Glutamatergic neuron (in vitro differentiated cells): Measurements from ENCODE around the gene CTSL. TPM values are rescaled to one million over a fixed set of nuclear protein-coding genes. Genes with fewer than 3 reads are reported as not detected.

ENCODE experiments used
- DNase-seq: peaks from one replicate; pipeline ENCODE4 v3.0.0; 2022
- H3K27ac Mint-ChIP-seq: one replicate; pipeline ENCODE4 v1.8.0; 2020; ENCODE audit warnings: mild to moderate bottlenecking, mixed read lengths, inconsistent platforms; ENCODE audit not compliant: unreplicated experiment
- H3K27me3 Mint-ChIP-seq: one replicate; pipeline ENCODE4 v1.8.0; 2020; ENCODE audit warnings: mild to moderate bottlenecking, moderate library complexity, mixed read lengths, inconsistent platforms; ENCODE audit not compliant: unreplicated experiment
- H3K36me3 Mint-ChIP-seq: one replicate; pipeline ENCODE4 v1.8.0; 2020; ENCODE audit warnings: mild to moderate bottlenecking, mixed read lengths, inconsistent platforms; ENCODE audit not compliant: unreplicated experiment
- H3K4me1 Mint-ChIP-seq: one replicate; pipeline ENCODE4 v1.8.0; 2020; ENCODE audit warnings: mild to moderate bottlenecking, low read depth, mixed read lengths, inconsistent platforms; ENCODE audit not compliant: unreplicated experiment
- H3K4me3 Mint-ChIP-seq: one replicate; pipeline ENCODE4 v1.8.0; 2020; ENCODE audit warnings: mild to moderate bottlenecking, mixed read lengths, inconsistent platforms; ENCODE audit not compliant: unreplicated experiment
- H3K9me3 Mint-ChIP-seq: one replicate; pipeline ENCODE4 v1.8.0; 2020; ENCODE audit warnings: mild to moderate bottlenecking, moderate library complexity, mixed read lengths, inconsistent platforms; ENCODE audit not compliant: unreplicated experiment
- CTCF ChIP-seq: fragments of 200-600 bp; sonication (generic); IDR thresholded peaks from one replicate; pipeline ENCODE4 v1.5.0; 2021; ENCODE audit not compliant: partially characterized antibody, unreplicated experiment
- long read RNA-seq: library from polyadenylated mRNA; unstranded; transcript quantifications from one replicate; pipeline ENCODE4 v2.0.0, GENCODE V29; 2020; ENCODE audit not compliant: unreplicated experiment
- total RNA-seq: library from RNA; stranded (reverse); fragmentation: NEBNext Ultra II Directional; extraction: Animal tissue kit (Norgen Biotek cat#: 25700); gene quantifications from one replicate; pipeline ENCODE4 v1.2.1, GENCODE V29; 2021; ENCODE audit not compliant: unreplicated experiment

The CTSL gene
- total RNA-seq, result 28.7 TPM
- long read RNA-seq, transcript CTSL-201 (8 exons, 1,436 nt), result minor isoform, 9 of 26 reads
- long read RNA-seq, transcript CTSL-203 (8 exons, 2,177 nt), result major isoform, 10 of 26 reads
- long read RNA-seq, partial matches to known transcripts, result 0 of 26 reads
- long read RNA-seq, other reads (novel, unspliced or antisense), result 7 of 26 reads

- peak; percentile 35 for TF ChIP-seq CTCF
- peaks cover 2% of the 10 kb centered on the region for H3K4me1 Mint-ChIP-seq
- peak within 1 kb of the TSS; percentile 88 for H3K27ac Mint-ChIP-seq
- H3K27me3 Mint-ChIP-seq, result peaks cover 6% of the 10 kb centered on the region
- H3K9me3 Mint-ChIP-seq, result peaks cover 5% of the 10 kb centered on the region
- peak; percentile 85 for DNase-seq
- peak within 1 kb of the TSS; percentile 96 for H3K4me3 Mint-ChIP-seq
- peaks cover 5% of the 10 kb centered on the region for H3K36me3 Mint-ChIP-seq
Measured at GRCh38 chr9:87725900-87726709, at the start of gene CTSL. CTSL (plus strand) TSS chr9:87726119; CDS start chr9:87727604, 1,485 bp downstream.

- H3K9me3 Mint-ChIP-seq, result peaks cover 20% of the 10 kb centered on the region
- no peak overlapping the region for H3K4me3 Mint-ChIP-seq
- H3K27me3 Mint-ChIP-seq, result peaks cover 11% of the 10 kb centered on the region
- DNase-seq, result no peak
- H3K4me1 Mint-ChIP-seq, result peaks cover 31% of the 10 kb centered on the region
- H3K36me3 Mint-ChIP-seq, result peaks cover 14% of the 10 kb centered on the region
- peak overlapping the region; percentile 59 for H3K27ac Mint-ChIP-seq
- no peak for TF ChIP-seq CTCF
Measured at GRCh38 chr9:87676976-87677775, 48.7 kb upstream of the CTSL start.

- peaks cover 14% of the 10 kb centered on the region for H3K36me3 Mint-ChIP-seq
- H3K9me3 Mint-ChIP-seq, result peaks cover 20% of the 10 kb centered on the region
- no peak overlapping the region for H3K4me3 Mint-ChIP-seq
- H3K27ac Mint-ChIP-seq, result peak overlapping the region; percentile 77
- H3K4me1 Mint-ChIP-seq, result peaks cover 36% of the 10 kb centered on the region
- peaks cover 11% of the 10 kb centered on the region for H3K27me3 Mint-ChIP-seq
- no peak for DNase-seq
- TF ChIP-seq CTCF, result no peak
Measured at GRCh38 chr9:87677776-87678587, 47.9 kb upstream of the CTSL start.

- DNase-seq, result peak; percentile 72
- H3K4me3 Mint-ChIP-seq, result peak overlapping the region; percentile 25
- H3K27ac Mint-ChIP-seq, result peak overlapping the region; percentile 60
- peaks cover 38% of the 10 kb centered on the region for H3K4me1 Mint-ChIP-seq
- H3K27me3 Mint-ChIP-seq, result peaks cover 11% of the 10 kb centered on the region
- peak; percentile 85 for TF ChIP-seq CTCF
- peaks cover 9% of the 10 kb centered on the region for H3K36me3 Mint-ChIP-seq
- H3K9me3 Mint-ChIP-seq, result peaks cover 21% of the 10 kb centered on the region
Measured at GRCh38 chr9:87678650-87679355, 47.1 kb upstream of the CTSL start.
